Measurements from ENCODE around the gene PRKCA. TPM values are rescaled to one million over a fixed set of nuclear protein-coding genes. Genes with fewer than 3 reads are reported as not detected.
A peak's percentile ranks its signal among the peaks of the same experiment; 100 is the strongest.
"Not testable (repeated sequence)": the region's sequence is repeated elsewhere in the genome, so short reads cannot be mapped to it uniquely, and the experiment has no call there.

PRKCA gene
- total RNA-seq, 2 experiments from 2014 or later: 75.1 to 78.5 TPM

GRCh38 chr17:66397486-66397885, 95.1 kb downstream of the PRKCA start:
- no peaks in the 10 kb centered on the region for H3K27me3 Mint-ChIP-seq
- POLR2A ChIA-PET: interaction anchor here (1.5 kb wide), 1 partner anchor 93 kb away, joined by 4 read pairs; no protein-coding TSS in a partner anchor
- peaks cover 4% of the 10 kb centered on the region for H3K9me3 Mint-ChIP-seq
- H3K4me1 Mint-ChIP-seq (ENCODE audit: low read depth): peaks cover 75% of the 10 kb centered on the region
- peak overlapping the region; percentile 55 for H3K27ac Mint-ChIP-seq
- peaks cover 12% of the 10 kb centered on the region for H3K36me3 Mint-ChIP-seq
- H3K4me3 Mint-ChIP-seq: no peak overlapping the region
- peak; percentile 31 for DNase-seq
- CTCF ChIA-PET: no interaction called here
- intact Hi-C loops (cut with micrococcal nuclease): no loop called here

GRCh38 chr17:66398059-66398458, 95.6 kb downstream of the PRKCA start:
- POLR2A ChIA-PET: no interaction called here
- CTCF ChIA-PET: no interaction called here

GRCh38 chr17:66398617-66399016, 96.2 kb downstream of the PRKCA start:
- peaks cover 4% of the 10 kb centered on the region for H3K9me3 Mint-ChIP-seq
- peak overlapping the region; percentile 3 for H3K4me3 Mint-ChIP-seq
- peaks cover 10% of the 10 kb centered on the region for H3K36me3 Mint-ChIP-seq
- H3K4me1 Mint-ChIP-seq (ENCODE audit: low read depth): peaks cover 80% of the 10 kb centered on the region
- DNase-seq: no peak
- H3K27ac Mint-ChIP-seq: peak overlapping the region; percentile 82
- ChIA-PET CTCF (no interaction called here), POLR2A (no interaction called here)
- H3K27me3 Mint-ChIP-seq: no peaks in the 10 kb centered on the region
- intact Hi-C loops (cut with micrococcal nuclease): loop anchor here (1.0 to 2.0 kb wide), 6 partner anchors 18 to 92 kb away; no protein-coding TSS in a partner anchor

More at GRCh38 chr17:66398059-66398458, 95.6 kb downstream of the PRKCA start:
- DNase-seq: no peak
- Mint-ChIP-seq H3K4me1 (ENCODE audit: low read depth) (peaks cover 75% of the 10 kb centered on the region), H3K27me3 (no peaks in the 10 kb centered on the region), H3K36me3 (peaks cover 10% of the 10 kb centered on the region), H3K9me3 (peaks cover 4% of the 10 kb centered on the region), H3K27ac (peak overlapping the region; percentile 50), H3K4me3 (peak overlapping the region; percentile 3)
- intact Hi-C loops (cut with micrococcal nuclease): loop anchor here (1.0 to 2.0 kb wide), 4 partner anchors 17 to 92 kb away; no protein-coding TSS in a partner anchor

- ChIA-PET CTCF (interaction anchor here (0.6 to 1.0 kb wide), 3 partner anchors 62 to 168 kb away, joined by 3 read pairs; no protein-coding TSS in a partner anchor), POLR2A (no interaction called here)
- DNase-seq: peak; percentile 29
- no peaks in the 10 kb centered on the region for H3K9me3 Mint-ChIP-seq
- H3K27me3 Mint-ChIP-seq: no peaks in the 10 kb centered on the region
- H3K36me3 Mint-ChIP-seq: peaks cover 3% of the 10 kb centered on the region
- peak overlapping the region; percentile 35 for H3K4me3 Mint-ChIP-seq
- H3K27ac Mint-ChIP-seq: peak overlapping the region; percentile 82
- peaks cover 83% of the 10 kb centered on the region for H3K4me1 Mint-ChIP-seq (ENCODE audit: low read depth)
- intact Hi-C loops (cut with micrococcal nuclease): loop anchor here (1.0 to 2.0 kb wide), 5 partner anchors 19 to 69 kb away; no protein-coding TSS in a partner anchor
These were observed 97.0 kb downstream of the PRKCA start for GRCh38 chr17:66399441-66399840.

- intact Hi-C loops (cut with micrococcal nuclease); H3K36me3 Mint-ChIP-seq; POLR2A ChIA-PET; H3K27me3 Mint-ChIP-seq; H3K9me3 Mint-ChIP-seq: not testable (repeated sequence)
- peaks cover 87% of the 10 kb centered on the region for H3K4me1 Mint-ChIP-seq (ENCODE audit: low read depth)
- DNase-seq: peak; percentile 62
- CTCF ChIA-PET: interaction anchor here (0.6 to 1.0 kb wide), 2 partner anchors 63 to 94 kb away, joined by 3 read pairs; no protein-coding TSS in a partner anchor
- peak overlapping the region; percentile 82 for H3K27ac Mint-ChIP-seq
- peak overlapping the region; percentile 24 for H3K4me3 Mint-ChIP-seq
These were observed 97.8 kb downstream of the PRKCA start for GRCh38 chr17:66400041-66400688.

- intact Hi-C loops (cut with micrococcal nuclease): no loop called here
- ChIA-PET POLR2A (interaction anchor here (1.4 kb wide), 1 partner anchor 23 kb away, joined by 3 read pairs; no protein-coding TSS in a partner anchor), CTCF (no interaction called here)
- Mint-ChIP-seq H3K4me1 (ENCODE audit: low read depth) (peaks cover 87% of the 10 kb centered on the region), H3K4me3 (peak overlapping the region; percentile 24), H3K27ac (peak overlapping the region; percentile 82), H3K27me3 (no peaks in the 10 kb centered on the region), H3K36me3 (peaks cover 2% of the 10 kb centered on the region), H3K9me3 (no peaks in the 10 kb centered on the region)
- DNase-seq: no peak
These were observed 98.3 kb downstream of the PRKCA start for GRCh38 chr17:66400698-66401097.

- ChIA-PET CTCF (no interaction called here), POLR2A (interaction anchor here (1.4 kb wide), 1 partner anchor 22 kb away, joined by 3 read pairs; no protein-coding TSS in a partner anchor)
- DNase-seq: no peak
- no peaks in the 10 kb centered on the region for H3K27me3 Mint-ChIP-seq
- peak overlapping the region; percentile 9 for H3K27ac Mint-ChIP-seq
- H3K36me3 Mint-ChIP-seq: peaks cover 2% of the 10 kb centered on the region
- H3K9me3 Mint-ChIP-seq: no peaks in the 10 kb centered on the region
- intact Hi-C loops (cut with micrococcal nuclease): no loop called here
- peaks cover 88% of the 10 kb centered on the region for H3K4me1 Mint-ChIP-seq (ENCODE audit: low read depth)
- H3K4me3 Mint-ChIP-seq: no peak overlapping the region
These were observed 99.0 kb downstream of the PRKCA start for GRCh38 chr17:66401364-66401763.

GRCh38 chr17:66403846-66404556, 101.6 kb downstream of the PRKCA start:
- ChIA-PET CTCF (interaction anchor here (1.0 to 1.4 kb wide), 2 partner anchors 15 to 100 kb away, joined by 3 to 5 read pairs; no protein-coding TSS in a partner anchor), POLR2A (interaction anchor here (0.9 to 1.2 kb wide), 3 partner anchors 10 to 101 kb away, joined by 3 read pairs; no protein-coding TSS in a partner anchor)
- Mint-ChIP-seq H3K4me3 (peak overlapping the region; percentile 3), H3K4me1 (ENCODE audit: low read depth) (peaks cover 87% of the 10 kb centered on the region), H3K36me3 (peaks cover 1% of the 10 kb centered on the region), H3K27ac (peak overlapping the region; percentile 34), H3K27me3 (no peaks in the 10 kb centered on the region), H3K9me3 (no peaks in the 10 kb centered on the region)
- DNase-seq: no peak
- intact Hi-C loops (cut with micrococcal nuclease): no loop called here

GRCh38 chr17:66405836-66406677, 103.6 kb downstream of the PRKCA start:
- Mint-ChIP-seq H3K4me1 (ENCODE audit: low read depth) (peaks cover 76% of the 10 kb centered on the region), H3K27ac (peak overlapping the region; percentile 79), H3K9me3 (no peaks in the 10 kb centered on the region), H3K4me3 (peak overlapping the region; percentile 72), H3K36me3 (peaks cover 1% of the 10 kb centered on the region), H3K27me3 (no peaks in the 10 kb centered on the region)
- no peak for DNase-seq
- ChIA-PET CTCF (no interaction called here), POLR2A (no interaction called here)
- intact Hi-C loops (cut with micrococcal nuclease): no loop called here

GRCh38 chr17:66406701-66407644, 104.6 kb downstream of the PRKCA start:
- POLR2A ChIA-PET: no interaction called here
- Mint-ChIP-seq H3K4me1 (ENCODE audit: low read depth) (peaks cover 73% of the 10 kb centered on the region), H3K9me3 (no peaks in the 10 kb centered on the region), H3K27ac (peak overlapping the region; percentile 79), H3K4me3 (peak overlapping the region; percentile 72), H3K36me3 (peaks cover 1% of the 10 kb centered on the region), H3K27me3 (no peaks in the 10 kb centered on the region)
- DNase-seq: peak; percentile 46
- CTCF ChIA-PET: no interaction called here
- intact Hi-C loops (cut with micrococcal nuclease): no loop called here

- intact Hi-C loops (cut with micrococcal nuclease): no loop called here
- ChIA-PET POLR2A (no interaction called here), CTCF (no interaction called here)
- Mint-ChIP-seq H3K27me3 (no peaks in the 10 kb centered on the region), H3K9me3 (no peaks in the 10 kb centered on the region), H3K4me3 (no peak overlapping the region), H3K36me3 (peaks cover 1% of the 10 kb centered on the region), H3K27ac (no peak overlapping the region), H3K4me1 (ENCODE audit: low read depth) (peaks cover 70% of the 10 kb centered on the region)
- no peak for DNase-seq
These were observed 105.5 kb downstream of the PRKCA start for GRCh38 chr17:66407864-66408263.
